GM12864 (cell line): ENCODE measurements around the gene SCMH1.

Source experiments
- DNase-seq: peaks from one replicate; pipeline ENCODE4 v3.0.0-alpha.2; 2011; ENCODE audit warnings: low read depth
- H3K4me3 ChIP-seq: 2 replicates; pipeline ENCODE4 v1.5.1; 2011; ENCODE audit warnings: mild to moderate bottlenecking, low read depth, low read length, control low read depth
- CTCF ChIP-seq: IDR thresholded peaks from 2 replicates; pipeline ENCODE4 v1.5.1; 2011; ENCODE audit warnings: low read depth, mild to moderate bottlenecking, moderate library complexity, low read length, control low read depth, inconsistent platforms; ENCODE audit errors: missing control alignments

SCMH1 gene

GRCh38 chr1:41006942-41007865 lies 234.9 kb downstream of the SCMH1 start:
- no peak overlapping the region for H3K4me3 ChIP-seq
- no peak for TF ChIP-seq CTCF
- DNase-seq = no peak

- no peak for DNase-seq
Observed at GRCh38 chr1:41005876-41006275, 236.2 kb downstream of the SCMH1 start.

GRCh38 chr1:41003640-41004220 lies 238.4 kb downstream of the SCMH1 start:
- peak; percentile 61 for TF ChIP-seq CTCF
- no peak overlapping the region for H3K4me3 ChIP-seq
- peak; percentile 87 for DNase-seq

More at GRCh38 chr1:41005876-41006275, 236.2 kb downstream of the SCMH1 start:
- TF ChIP-seq CTCF = no peak
- no peak overlapping the region for H3K4me3 ChIP-seq

- DNase-seq = no peak
- TF ChIP-seq CTCF = no peak
- no peak overlapping the region for H3K4me3 ChIP-seq
Observed at GRCh38 chr1:41003127-41003639, 238.9 kb downstream of the SCMH1 start.

GRCh38 chr1:40998668-40999067 lies 243.4 kb downstream of the SCMH1 start:
- DNase-seq = no peak
- no peak overlapping the region for H3K4me3 ChIP-seq
- TF ChIP-seq CTCF = no peak

GRCh38 chr1:40997096-40997495 lies 245.0 kb downstream of the SCMH1 start:
- no peak overlapping the region for H3K4me3 ChIP-seq
- TF ChIP-seq CTCF = no peak
- DNase-seq = no peak
